Neural cell (in vitro differentiated cells): ENCODE measurements around the gene OR10C1.
"Not testable (repeated sequence)": the region's sequence is repeated elsewhere in the genome, so short reads cannot be mapped to it uniquely, and the experiment has no call there.

Experiments
- EP300 ChIP-seq: fragments of 450-650 bp; conservative IDR thresholded peaks from 2 replicates; pipeline ENCODE4 v1.6.1; 2014; ENCODE audit warnings: antibody characterized with exemption, mild to moderate bottlenecking, moderate library complexity; ENCODE audit not compliant: poor library complexity, severe bottlenecking
- EZH2 ChIP-seq: fragments of 200-600, 300-800 bp; shearing (Covaris generic), sonication (generic); IDR thresholded peaks from 2 replicates; pipeline ENCODE4 v1.6.1; 2014; ENCODE audit warnings: antibody characterized with exemption, low read length, borderline replicate concordance, mild to moderate bottlenecking; ENCODE audit not compliant: insufficient read depth, poor library complexity, severe bottlenecking
- RAD21 ChIP-seq: fragments of 450-650 bp; conservative IDR thresholded peaks from 2 replicates; pipeline ENCODE4 v1.6.1; 2014; ENCODE audit warnings: antibody characterized with exemption, mild to moderate bottlenecking, moderate library complexity
- TAF1 ChIP-seq: IDR thresholded peaks from 2 replicates; pipeline ENCODE4 v1.6.1; 2012; ENCODE audit warnings: low read depth
- TF ChIP-seq, protein P1 (sequence below): fragments of 450-650 bp; IDR thresholded peaks from 2 replicates; pipeline ENCODE4 v1.5.1; 2014; ENCODE audit warnings: antibody characterized with exemption, mild to moderate bottlenecking, moderate library complexity; ENCODE audit not compliant: poor library complexity, severe bottlenecking

DNA sequence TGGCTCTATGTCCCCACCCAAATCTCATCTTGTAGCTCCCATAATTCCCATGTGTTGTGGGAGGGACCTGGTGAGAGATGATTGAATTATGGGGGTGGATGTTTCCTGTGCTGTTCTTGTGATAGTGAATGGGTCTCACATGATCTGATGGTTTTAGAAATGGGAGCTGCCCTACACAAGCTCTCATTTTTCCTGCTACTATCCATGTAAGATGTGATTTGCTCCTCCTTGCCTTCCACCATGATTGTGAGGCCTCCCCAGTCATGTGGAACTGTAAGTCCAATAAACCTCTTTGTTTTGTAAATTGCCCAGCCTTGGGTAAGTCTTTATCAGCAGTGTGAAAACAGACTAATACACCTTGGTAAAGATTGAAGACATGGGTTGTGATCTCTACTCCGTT, 4.9 kb downstream of the OR10C1 start:
- TF ChIP-seq TAF1, EZH2, RAD21, EP300: not testable (repeated sequence)
- TF ChIP-seq, protein P1, sequence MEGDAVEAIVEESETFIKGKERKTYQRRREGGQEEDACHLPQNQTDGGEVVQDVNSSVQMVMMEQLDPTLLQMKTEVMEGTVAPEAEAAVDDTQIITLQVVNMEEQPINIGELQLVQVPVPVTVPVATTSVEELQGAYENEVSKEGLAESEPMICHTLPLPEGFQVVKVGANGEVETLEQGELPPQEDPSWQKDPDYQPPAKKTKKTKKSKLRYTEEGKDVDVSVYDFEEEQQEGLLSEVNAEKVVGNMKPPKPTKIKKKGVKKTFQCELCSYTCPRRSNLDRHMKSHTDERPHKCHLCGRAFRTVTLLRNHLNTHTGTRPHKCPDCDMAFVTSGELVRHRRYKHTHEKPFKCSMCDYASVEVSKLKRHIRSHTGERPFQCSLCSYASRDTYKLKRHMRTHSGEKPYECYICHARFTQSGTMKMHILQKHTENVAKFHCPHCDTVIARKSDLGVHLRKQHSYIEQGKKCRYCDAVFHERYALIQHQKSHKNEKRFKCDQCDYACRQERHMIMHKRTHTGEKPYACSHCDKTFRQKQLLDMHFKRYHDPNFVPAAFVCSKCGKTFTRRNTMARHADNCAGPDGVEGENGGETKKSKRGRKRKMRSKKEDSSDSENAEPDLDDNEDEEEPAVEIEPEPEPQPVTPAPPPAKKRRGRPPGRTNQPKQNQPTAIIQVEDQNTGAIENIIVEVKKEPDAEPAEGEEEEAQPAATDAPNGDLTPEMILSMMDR, result not testable (repeated sequence)
